Prostate gland (tissue), 2 donors: ENCODE measurements around the gene ATP8B2. TPM values are rescaled to one million over a fixed set of nuclear protein-coding genes. Genes with fewer than 3 reads are reported as not detected.

Source experiments
- DNase-seq: peaks from one replicate; pipeline ENCODE4 v3.0.0-alpha.2; 2019; ENCODE audit warnings: low spot score
- H3K27ac ChIP-seq, 2 donors: fragments of 200-600 bp; sonication (generic); 2 replicates each; pipeline ENCODE4 v1.5.1; 2017 to 2019
- H3K27me3 ChIP-seq: fragments of 200-600 bp; sonication (generic); replicated peaks from 2 replicates; pipeline ENCODE4 v1.5.1; 2019; ENCODE audit not compliant: insufficient read depth
- H3K36me3 ChIP-seq, 2 donors: fragments of 200-600 bp; sonication (generic); 1 replicate in 1 of 2; 2 replicates in 1 of 2; pipeline versions ENCODE4 v1.5.1 to v1.8.1; 2017 to 2019
- H3K4me1 ChIP-seq: fragments of 200-600 bp; sonication (generic); replicated peaks from 2 replicates; pipeline ENCODE4 v1.5.1; 2019
- H3K4me3 ChIP-seq, 2 donors: fragments of 200-600 bp; sonication (generic); 2 replicates each; pipeline ENCODE4 v1.5.1; 2017 to 2019
- H3K9me3 ChIP-seq: fragments of 200-600 bp; sonication (generic); 2 replicates; pipeline ENCODE4 v1.5.1; 2017
- POLR2A ChIP-seq: fragments of 450-650 bp; IDR thresholded peaks from one replicate; pipeline ENCODE4 v1.6.1; 2016; ENCODE audit warnings: antibody characterized with exemption, mild to moderate bottlenecking
- POLR2AphosphoS5 ChIP-seq: sonication (generic); formaldehyde crosslinking; IDR thresholded peaks from one replicate; pipeline ENCODE4 v1.6.1; 2017; ENCODE audit warnings: antibody characterized with exemption
- WGBS: methylation state at CpG from one replicate; pipeline ENCODE4 v1.1.5; 2018; 5-methylcytosine and 5-hydroxymethylcytosine counted together
- intact Hi-C: fragments of 100-400 bp; cut with DNase I; formaldehyde crosslinking; loops from one replicate; pipeline ENCODE4 v1.14.2; 2022
- total RNA-seq, 2 donors: library from RNA; depleted of rRNA; stranded (reverse); fragments of >200 nt; gene quantifications; one replicate each; pipeline ENCODE4 v1.1.0, GENCODE V29; 2016
- TF ChIP-seq, protein P1 (sequence below), 4 experiments: fragments of 200-600 bp in 2 of 4; fragments of 450-650 bp in 2 of 4; sonication (generic) in 2 of 4; IDR thresholded peaks; 1 replicate in 3 of 4; 2 replicates in 1 of 4; pipeline ENCODE4 v1.5.1; 2016 to 2019; ENCODE audit warnings: antibody characterized with exemption in 4 of 4, mild to moderate bottlenecking in 2 of 4, moderate library complexity in 2 of 4

ATP8B2 gene
- total RNA-seq, 2 donors from 2014 or later, result 88.9 to 171 TPM

DNA sequence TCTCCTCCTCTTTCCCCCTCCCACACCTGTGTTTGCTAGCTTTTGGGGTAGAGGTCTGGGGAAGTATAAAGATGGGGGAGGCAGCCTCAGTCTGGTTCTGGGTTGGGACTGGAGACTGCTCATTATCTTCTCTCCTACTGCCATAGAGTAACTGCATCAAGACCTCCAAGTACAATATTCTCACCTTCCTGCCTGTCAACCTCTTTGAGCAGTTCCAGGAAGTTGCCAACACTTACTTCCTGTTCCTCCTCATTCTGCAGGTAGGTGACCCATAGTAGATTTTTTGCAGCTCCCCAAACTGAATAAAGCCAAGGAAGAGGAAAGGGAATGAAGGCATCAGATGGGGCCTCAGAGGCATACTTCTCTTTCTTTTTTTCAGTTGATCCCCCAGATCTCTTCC lies 5.3 kb downstream of the ATP8B2 start:
- Histone ChIP-seq H3K9me3 (no peaks in the 10 kb centered on the region), H3K4me3 (no peak overlapping the region), H3K27ac (peak overlapping the region; percentile 95 to 96), H3K27me3 (no peaks in the 10 kb centered on the region), H3K36me3 (peaks cover 0 to 3% of the 10 kb centered on the region in 2 donors), H3K4me1 (peaks cover 22% of the 10 kb centered on the region)
- no peak for DNase-seq
- no peak for TF ChIP-seq POLR2AphosphoS5
- no peak for TF ChIP-seq POLR2A
- TF ChIP-seq, protein P1, sequence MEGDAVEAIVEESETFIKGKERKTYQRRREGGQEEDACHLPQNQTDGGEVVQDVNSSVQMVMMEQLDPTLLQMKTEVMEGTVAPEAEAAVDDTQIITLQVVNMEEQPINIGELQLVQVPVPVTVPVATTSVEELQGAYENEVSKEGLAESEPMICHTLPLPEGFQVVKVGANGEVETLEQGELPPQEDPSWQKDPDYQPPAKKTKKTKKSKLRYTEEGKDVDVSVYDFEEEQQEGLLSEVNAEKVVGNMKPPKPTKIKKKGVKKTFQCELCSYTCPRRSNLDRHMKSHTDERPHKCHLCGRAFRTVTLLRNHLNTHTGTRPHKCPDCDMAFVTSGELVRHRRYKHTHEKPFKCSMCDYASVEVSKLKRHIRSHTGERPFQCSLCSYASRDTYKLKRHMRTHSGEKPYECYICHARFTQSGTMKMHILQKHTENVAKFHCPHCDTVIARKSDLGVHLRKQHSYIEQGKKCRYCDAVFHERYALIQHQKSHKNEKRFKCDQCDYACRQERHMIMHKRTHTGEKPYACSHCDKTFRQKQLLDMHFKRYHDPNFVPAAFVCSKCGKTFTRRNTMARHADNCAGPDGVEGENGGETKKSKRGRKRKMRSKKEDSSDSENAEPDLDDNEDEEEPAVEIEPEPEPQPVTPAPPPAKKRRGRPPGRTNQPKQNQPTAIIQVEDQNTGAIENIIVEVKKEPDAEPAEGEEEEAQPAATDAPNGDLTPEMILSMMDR (IDR thresholded peaks at IDR 0.05), result no peak
- intact Hi-C loops, result loop anchor here (10.0 kb wide), 1 partner anchor 136 kb away; the partner anchor contains the start of gene TPM3

DNA sequence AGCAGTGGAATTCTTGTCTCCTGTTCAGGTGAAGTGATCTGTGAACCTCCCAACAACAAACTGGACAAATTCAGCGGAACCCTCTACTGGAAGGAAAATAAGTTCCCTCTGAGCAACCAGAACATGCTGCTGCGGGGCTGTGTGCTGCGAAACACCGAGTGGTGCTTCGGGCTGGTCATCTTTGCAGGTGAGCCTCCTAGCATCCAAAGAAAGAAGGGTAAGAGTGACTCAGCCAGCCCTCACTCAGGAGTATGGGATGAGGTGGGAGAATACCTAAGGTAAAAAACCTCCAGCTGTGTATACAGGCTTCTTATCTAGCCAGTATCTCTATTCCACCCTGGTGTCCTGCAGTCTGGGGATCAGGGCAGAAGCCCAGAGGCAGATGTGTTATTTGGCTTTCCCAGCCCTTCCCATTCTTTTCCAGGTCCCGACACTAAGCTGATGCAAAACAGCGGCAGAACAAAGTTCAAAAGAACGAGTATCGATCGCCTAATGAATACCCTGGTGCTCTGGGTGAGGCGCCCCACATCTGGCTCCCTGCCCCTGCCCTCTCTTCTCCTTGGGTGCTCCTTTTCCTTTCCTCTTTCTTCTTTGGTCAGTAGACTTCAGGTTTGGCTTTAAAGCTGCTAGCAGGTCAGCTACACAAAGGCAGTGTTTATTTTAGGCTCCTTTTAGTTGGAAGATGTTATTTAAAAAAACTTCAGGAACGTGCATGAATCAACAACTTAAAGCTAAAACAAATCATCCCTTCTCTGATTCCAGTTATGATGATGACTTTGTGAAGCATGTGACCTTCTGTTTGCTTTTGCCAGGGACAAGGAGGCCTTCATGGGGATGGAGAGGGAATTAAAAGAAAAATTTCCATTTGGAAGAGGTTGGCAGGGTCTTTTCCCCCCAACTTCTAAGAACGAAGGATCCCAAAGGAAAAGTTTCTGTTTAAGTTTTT lies 9.0 kb downstream of the ATP8B2 start:
- TF ChIP-seq, protein P1 (IDR thresholded peaks at IDR 0.05), result no peak
- TF ChIP-seq POLR2AphosphoS5 (peak; percentile 76), POLR2A (no peak)
- peaks cover 8% of the 10 kb centered on the region for H3K4me1 ChIP-seq
- 52% methylated on average over 13 of the region's 13 CpGs for WGBS
- no peaks in the 10 kb centered on the region for H3K9me3 ChIP-seq
- peaks cover 0 to 3% of the 10 kb centered on the region in 2 donors for H3K36me3 ChIP-seq
- intact Hi-C loops, result loop anchor here (10.0 kb wide), 1 partner anchor 140 kb away; the partner anchor contains the start of gene TPM3
- peak; percentile 46 for DNase-seq
- no peaks in the 10 kb centered on the region for H3K27me3 ChIP-seq
- no peak overlapping the region for H3K4me3 ChIP-seq
- peak overlapping the region; percentile 72 to 96 for H3K27ac ChIP-seq

DNA sequence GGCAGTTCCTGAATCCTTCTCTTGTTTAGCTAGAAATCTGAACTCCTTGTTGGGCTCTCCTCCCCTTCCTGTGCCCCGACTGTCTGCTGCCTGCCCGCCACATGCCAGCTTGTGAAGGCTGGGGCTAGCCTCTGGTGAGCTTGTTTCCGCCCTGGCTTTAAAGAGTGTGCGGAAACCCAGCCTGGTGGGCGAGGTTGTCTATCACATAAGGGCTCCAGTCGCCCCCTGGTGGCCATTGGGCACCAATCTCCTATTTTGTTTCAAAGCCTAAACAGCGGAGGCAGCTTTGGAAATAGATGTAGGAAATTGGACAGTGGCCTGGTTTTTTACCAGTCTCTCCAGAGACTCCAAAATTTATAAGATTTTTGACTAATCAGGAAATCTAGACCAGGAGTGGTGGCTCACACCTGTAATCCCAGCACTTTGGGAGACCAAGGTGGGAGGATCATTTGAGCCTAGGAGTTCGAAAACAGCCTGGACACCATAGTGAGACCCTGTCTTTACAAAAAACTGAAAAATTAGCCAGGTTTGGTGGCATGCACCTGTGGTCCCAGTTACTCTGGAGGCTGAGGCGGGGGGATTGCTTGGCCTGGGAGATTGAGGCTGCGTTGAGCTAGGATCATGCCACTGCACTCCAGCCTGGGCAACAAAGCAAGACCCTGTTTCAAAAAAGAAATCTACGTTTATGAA lies 9.8 kb downstream of the ATP8B2 start:
- peaks cover 8% of the 10 kb centered on the region for H3K4me1 ChIP-seq
- H3K36me3 ChIP-seq, result peaks cover 0 to 3% of the 10 kb centered on the region in 2 donors
- no peaks in the 10 kb centered on the region for H3K27me3 ChIP-seq
- 36% methylated on average over 11 of the region's 11 CpGs for WGBS
- intact Hi-C loops, result loop anchor here (10.0 kb wide), 1 partner anchor 140 kb away; the partner anchor contains the start of gene TPM3
- peak overlapping the region; percentile 72 to 96 for H3K27ac ChIP-seq
- TF ChIP-seq, protein P1 (IDR thresholded peaks at IDR 0.05), result peak; percentile 60 to 91 (median 88)
- no peak for TF ChIP-seq POLR2AphosphoS5
- no peak for TF ChIP-seq POLR2A
- H3K9me3 ChIP-seq, result no peaks in the 10 kb centered on the region
- H3K4me3 ChIP-seq, result no peak overlapping the region
- DNase-seq, result peak; percentile 84

DNA sequence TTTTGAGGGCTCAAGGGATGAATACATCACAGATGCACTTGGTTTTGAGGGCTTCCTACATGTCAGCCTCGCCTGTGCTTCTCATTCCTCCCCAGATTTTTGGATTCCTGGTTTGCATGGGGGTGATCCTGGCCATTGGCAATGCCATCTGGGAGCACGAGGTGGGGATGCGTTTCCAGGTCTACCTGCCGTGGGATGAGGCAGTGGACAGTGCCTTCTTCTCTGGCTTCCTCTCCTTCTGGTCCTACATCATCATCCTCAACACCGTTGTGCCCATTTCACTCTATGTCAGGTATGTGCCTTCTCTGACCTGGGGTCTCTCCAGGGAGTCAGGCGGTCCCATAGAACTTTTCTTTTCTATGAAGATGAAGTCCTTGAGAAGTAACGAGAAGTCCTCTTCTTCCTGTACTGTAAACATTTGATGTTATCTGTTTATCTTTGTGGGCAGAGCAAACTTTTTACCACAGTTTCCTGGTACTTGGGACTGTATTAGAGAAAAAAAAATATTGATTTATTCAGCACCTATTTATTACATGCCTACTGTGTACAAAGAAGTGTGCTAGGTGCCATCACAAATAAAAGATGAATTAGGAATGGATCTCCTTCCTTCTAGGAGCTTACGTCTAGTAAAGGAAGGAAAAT lies 12.0 kb downstream of the ATP8B2 start:
- Histone ChIP-seq H3K4me1 (peaks cover 8% of the 10 kb centered on the region), H3K27me3 (no peaks in the 10 kb centered on the region), H3K36me3 (peaks cover 9 to 12% of the 10 kb centered on the region in 2 donors), H3K4me3 (no peak overlapping the region), H3K9me3 (no peaks in the 10 kb centered on the region), H3K27ac (peak overlapping the region; percentile 61 to 79)
- intact Hi-C loops, result loop anchor here (10.0 kb wide), 1 partner anchor 143 kb away; the partner anchor contains the start of gene TPM3
- 81% methylated on average over 8 of the region's 8 CpGs for WGBS
- no peak for DNase-seq
- peak; percentile 65 for TF ChIP-seq POLR2AphosphoS5
- TF ChIP-seq, protein P1 (IDR thresholded peaks at IDR 0.05), result no peak
- TF ChIP-seq POLR2A, result no peak
